ENCODE measurements around the gene ANGPTL2. TPM values are rescaled to one million over a fixed set of nuclear protein-coding genes. Genes with fewer than 3 reads are reported as not detected.

The ANGPTL2 gene
- total RNA-seq, 1 experiment from 2014 or later, result 15.8 TPM

DNA sequence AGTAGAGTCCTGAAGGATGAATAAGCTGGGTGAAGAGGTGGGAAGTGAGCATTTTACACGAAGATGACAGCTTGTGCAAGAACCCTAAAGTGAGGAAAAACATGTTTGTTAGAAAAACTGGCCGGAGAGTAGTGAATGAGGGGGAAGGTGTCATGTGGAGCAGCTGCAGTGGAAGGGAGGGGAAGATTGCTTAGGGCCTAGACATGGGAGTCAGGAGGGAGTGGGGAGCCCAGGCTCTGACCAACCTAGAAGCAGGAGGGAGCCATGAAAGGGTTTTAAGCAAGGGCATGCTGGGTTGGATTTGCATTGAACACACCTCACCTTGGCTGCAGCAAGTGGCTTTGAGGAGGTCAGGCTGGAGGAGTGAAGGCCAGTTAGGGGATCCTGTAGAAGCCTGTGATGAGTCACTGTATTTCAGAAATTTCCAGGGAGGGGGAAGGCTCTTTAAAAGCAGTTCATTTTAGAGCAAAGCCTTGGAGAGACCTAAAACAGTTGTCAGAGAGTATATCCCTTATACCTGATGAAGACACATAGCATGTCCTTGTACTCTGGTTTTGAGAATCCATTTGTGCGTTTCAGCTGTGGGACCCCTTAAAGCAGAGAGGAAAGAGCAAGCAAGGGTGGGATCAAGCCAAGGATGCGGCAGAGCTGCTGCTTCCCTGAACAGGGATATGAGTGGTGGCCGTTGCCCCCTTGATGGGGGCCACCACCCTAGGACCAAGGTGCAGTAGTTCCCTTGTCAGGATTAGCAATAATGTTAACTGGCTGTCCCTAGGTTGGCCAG is 45.4 kb downstream of the ANGPTL2 start:
- DNase-seq (ENCODE audit: low read depth), result peak; percentile 19

DNA sequence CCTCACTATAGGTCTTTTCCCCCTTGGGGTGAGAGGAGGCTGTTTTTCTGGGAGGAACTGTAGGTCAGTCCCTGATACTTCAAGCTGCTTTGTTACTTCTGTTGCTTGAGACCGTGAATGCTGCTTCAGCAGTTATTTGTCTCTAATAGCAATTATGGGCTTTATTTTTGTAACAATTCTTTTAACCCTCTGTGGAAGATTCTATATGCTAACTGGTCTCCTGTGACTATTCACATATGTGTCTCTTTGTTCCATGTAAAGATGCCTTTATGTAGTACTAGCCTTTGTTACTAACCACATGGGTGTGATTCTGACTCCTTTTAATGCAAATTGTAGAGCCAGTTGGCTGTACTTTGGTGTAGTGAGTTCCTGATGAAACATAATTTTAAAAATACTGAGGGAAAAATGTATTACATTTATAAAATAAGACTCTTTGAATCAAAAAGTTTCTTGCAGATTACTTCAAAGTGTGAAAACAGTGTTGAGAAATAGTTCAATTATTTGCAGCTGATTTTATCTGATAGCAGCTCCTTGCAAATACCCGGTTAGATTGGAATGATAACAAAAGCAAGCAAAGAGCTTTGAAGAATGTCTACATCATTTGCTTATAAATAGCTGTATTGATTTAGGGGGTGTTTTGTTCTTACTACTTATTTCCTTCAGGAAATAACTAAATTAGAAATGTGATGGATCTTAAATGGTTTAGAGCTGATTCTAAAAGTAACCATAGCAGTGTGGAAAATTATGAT is 46.6 kb downstream of the ANGPTL2 start:
- DNase-seq (ENCODE audit: low read depth), result no peak

DNA sequence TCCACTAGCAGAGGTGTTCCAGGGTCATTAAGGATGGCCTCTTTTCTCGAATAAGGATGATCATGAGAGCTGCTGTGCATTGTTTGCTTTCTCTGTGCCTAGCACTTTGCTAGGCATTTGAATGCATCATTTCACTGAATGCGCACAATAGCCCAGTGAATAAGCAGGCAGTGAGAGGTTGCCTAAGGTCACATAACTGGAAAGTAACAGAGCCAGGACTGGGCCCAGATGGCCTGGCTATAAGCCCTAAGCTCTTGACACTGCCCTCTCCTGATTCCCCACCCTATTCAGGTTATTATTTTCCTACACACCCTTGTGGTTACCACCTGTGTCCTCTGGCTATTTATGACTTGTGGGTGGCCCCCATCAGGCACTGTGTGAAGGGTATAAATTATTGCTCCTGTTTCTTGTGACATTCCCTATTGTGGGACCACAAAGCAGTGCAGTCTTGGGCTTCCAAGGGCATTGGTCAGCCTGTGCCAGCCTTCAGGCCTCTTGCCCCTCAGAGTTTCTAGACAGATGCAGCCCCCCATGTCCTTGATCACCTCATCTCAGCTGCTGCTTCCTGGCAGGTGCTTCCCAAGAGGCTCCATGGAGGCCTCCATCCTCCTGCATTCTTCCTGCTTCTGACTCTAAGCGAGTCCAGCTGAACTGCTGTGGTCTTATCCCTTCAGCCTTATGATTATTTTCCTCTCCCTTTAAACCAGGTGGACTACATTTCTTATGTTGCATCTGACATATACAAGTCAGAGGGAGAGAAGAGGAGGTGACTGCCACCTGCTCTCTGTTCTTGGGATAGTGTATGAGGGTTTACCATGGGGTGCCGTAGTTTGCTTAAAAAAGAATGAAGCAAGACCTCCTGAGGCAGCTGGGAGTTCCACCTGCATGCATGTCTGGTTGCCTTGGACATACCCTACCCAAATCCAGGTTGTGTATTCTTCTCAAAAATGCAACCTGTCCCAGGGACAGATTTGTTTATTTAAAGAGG is 47.6 kb downstream of the ANGPTL2 start:
- no peak for DNase-seq (ENCODE audit: low read depth)

DNA sequence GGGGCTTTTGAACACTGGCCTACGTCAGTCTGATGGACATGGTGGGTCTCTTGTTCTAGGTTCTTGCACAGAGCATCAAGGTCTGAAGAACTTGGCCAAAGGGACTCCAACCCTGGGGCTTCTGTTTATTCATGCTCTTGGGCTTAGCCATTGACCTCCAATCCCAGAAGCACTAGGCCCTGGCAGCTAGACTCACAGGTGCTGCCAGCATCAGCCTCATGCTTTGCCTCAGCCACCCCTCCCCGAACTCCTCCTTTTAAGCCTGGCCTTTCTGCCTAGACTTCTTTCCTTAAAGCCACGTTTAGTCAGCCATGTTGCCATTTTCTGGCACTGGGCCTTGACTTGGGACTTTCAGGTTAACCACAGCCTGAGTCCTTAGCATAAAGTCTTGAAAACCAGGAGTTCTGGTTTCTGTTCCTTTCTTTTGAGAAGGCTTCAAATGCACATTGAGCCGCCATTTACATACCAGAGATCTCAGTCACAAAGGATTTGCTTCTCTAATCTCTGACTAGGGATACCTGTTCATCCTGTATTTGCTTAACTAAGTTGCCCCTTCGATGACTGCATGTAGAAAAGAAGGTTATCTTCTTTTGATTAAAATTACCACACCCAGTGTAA is 54.7 kb downstream of the ANGPTL2 start:
- peak; percentile 35 for DNase-seq (ENCODE audit: low read depth)

DNA sequence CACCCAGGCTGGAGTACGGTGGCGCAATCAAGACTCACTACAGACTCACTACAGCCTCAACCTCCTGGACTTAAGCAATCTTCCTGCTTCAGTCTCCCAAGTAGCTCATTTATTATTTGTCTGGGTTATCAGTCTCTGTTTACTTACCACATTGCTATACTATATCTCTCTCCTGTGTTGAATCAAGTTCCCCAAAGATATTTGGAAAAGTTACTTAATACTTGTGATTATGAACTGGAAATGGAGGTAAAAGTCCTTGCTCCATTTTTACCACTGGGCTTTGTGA is 55.6 kb downstream of the ANGPTL2 start:
- DNase-seq (ENCODE audit: low read depth), result no peak

DNA sequence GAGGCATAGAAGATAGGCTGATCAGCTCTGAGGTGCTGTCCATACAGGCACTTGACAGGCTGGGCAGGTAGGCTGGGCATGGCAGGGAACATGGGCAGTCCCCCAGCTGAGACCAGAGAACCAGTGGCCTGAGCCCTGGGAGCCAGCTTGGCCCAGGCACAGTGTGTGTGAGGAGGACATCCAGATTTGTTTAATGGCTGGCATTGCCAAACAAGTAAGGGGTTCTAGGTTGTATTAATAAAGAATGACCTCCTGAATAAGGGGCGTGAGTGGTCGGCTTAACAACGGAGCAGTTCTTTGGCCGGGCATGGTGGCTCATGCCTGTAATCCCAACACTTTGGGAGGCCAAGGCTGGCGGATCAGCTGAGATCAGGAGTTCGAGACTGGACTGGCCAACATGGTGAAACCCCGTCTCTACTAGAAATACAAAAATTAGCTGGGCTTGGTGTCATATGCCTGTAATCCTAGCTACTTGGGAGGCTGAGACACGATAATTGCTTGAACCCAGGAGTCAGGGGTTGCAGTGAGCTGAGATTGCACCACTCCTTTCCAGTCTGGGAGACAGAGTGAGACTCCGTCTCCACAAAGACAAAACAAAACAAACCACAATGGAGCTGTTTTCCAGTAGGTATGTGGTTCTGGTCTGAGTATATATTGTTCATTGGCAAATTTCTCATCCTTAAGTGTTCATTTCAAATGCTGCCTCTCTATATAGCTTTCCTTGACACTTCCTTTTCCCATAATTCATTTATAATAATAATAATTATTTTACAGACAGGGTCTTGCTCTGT is 56.2 kb downstream of the ANGPTL2 start:
- DNase-seq (ENCODE audit: low read depth), result no peak

DNA sequence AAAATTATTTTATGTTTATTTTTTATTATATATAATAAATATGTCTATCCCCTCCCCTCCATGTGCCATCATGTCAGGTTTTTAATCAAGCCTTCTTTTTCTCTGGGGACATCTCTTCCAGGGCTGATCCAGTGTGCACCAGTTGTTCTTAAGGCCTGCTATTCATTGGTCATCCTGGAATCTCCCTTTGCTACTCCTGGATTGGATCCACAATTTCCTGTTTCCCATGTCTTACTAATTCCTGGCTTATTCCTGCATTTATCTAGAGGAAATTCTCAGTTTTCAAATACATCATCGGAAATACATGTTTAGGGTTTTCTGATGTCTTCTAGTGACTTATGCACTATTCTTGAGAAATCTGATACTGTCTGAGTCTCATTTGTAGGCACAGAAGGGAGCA is 56.8 kb downstream of the ANGPTL2 start:
- peak; percentile 26 for DNase-seq (ENCODE audit: low read depth)

DNA sequence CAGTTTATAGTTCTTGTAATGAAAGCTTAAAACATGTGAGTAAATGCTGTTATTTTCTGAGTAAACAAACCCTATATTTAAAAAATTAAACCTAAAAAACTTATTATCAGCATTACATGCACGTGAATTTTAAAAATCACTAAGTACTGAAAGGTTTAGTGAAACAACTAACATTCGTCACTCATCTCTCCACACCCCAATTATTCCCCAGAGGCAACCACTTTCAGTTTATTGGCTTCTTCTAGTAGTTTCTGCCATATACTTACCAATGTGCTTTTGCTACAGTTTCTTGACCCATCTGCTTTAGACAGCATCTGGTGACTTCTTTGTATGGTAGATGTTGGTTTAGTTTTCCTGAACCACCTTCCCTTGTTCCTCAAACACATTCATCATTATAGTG is 58.1 kb downstream of the ANGPTL2 start:
- DNase-seq (ENCODE audit: low read depth), result no peak

DNA sequence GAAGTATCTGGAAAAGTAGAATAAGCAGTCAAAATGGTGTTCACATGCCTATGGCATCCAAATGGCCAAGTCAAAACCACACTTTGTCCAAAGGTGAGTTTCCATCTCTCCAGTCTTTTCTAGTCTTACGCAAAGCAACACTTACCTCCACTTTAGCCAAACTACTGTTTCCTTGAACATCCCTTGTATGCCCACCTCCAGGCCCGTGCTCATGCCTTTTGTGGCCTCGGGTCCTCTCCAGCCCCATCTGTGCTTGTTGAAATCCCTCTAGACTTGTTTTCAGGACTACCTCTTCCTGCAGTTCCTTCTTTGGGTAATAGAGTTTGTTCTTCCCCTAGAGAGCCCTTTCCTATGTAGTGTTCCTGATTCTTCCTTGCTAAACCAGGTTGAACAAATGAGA is 61.0 kb downstream of the ANGPTL2 start:
- DNase-seq (ENCODE audit: low read depth), result no peak

DNA sequence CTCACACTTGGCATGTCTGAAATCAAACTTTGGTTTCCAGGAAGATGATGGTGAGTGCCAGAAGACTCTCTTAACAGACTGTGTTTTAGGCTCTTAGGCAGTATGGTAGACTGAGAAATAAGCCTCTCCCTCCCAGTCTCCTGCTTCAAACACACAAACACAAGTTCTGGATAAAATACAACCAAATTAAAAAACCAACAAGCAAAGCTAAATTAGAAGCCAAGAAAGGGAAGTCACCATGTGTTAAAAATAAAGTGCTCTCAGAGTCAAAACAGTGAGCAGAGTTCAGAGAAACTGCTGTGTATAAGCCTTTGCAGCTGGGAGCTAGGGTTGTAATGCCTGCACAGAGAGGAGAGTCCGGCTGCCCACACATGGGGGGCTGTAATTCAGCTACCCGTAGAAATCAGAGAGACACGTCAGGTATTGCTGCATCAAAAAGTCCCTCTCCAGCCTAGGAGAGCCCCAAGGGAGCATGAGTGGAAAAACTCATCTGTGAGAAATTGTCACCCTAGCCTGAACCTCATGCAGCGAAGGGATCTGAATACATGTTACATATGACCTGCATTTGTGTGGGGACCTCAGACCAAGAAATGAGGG is 62.6 kb downstream of the ANGPTL2 start:
- no peak for DNase-seq (ENCODE audit: low read depth)

DNA sequence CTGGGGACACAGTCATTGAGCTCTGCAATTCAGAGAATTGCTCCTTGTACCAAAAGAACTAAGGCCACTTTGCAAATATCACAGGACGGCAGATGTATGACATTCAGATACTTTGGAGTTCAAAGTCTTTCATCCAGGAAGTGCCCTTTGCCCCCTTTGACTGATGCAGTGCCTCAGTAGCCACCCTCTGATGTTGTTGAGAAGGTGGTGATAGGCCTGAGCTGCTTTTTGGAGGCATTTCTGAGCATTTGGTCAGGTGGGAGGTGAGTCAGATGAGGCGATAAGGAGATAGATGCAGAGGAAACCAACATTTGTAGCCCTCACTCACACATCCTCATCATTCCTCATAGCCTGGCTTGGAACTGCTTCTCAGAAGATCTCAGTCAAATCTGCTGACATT is 63.4 kb downstream of the ANGPTL2 start:
- no peak for DNase-seq (ENCODE audit: low read depth)

DNA sequence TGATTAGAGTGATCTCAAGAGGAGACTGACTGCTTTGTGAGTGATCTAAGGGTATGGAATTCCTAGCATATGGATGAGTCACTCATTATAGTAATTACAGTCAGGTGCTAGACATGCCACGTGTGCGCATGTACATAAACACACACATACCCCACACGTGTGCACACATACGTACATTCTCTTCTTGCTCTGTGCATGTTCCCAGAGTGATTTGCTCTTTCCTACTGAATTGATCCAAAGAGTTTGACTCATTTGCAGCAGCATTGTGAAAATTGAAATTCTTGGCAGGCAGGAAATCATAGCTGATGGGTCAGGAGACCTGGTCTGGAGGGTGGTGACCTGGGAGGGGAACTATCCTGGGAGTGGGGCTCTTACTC is 63.8 kb downstream of the ANGPTL2 start:
- no peak for DNase-seq (ENCODE audit: low read depth)

DNA sequence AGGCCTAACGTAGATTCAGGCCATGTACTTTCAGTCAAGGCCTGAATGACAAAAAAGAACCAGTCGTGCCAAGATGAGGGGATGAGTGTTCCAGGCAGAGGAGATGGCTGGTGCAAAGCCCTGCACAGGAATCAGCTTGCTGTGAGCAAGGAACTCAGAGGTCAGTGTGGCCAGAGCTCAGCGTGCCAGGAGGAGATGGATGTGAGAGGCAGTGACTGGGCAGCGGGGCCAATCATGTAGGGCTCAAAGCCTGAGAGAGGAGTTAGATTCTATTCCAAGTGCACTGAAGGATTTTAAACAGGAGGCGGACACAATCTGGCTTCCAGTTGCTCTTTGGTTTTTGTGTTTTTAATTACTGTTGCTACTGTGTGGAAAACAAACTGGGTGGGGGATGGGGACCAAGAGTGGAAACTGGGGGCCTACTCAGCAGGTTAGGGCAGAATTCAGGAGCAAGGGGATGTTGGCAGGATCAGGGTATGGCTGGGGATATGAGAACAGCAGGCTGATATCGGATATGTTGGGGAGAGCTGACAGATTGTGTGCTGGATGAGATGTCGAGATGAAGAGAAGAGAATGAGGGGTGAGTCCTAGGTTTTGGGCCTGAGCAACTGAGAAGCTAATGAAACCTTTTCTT is 64.3 kb downstream of the ANGPTL2 start:
- DNase-seq (ENCODE audit: low read depth), result no peak

DNA sequence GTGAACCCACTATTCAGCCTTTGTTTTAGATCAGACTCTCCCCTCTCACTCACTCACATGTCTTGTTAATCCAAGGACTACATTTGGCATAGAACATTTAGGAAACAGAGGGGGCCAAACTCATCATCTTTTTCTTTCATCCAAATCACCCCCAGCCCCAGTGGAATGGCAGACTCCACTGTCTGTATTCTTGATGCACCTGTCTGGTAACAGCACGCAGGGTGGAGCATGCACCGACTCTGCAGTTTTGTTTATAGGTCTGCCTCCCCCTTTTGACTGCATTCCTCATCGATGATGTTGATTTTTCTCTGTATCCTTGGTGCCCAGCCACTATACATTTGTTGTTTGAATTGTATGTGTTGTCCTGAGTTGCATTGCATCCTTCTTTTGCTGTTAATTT is 66.0 kb downstream of the ANGPTL2 start:
- no peak for DNase-seq (ENCODE audit: low read depth)

DNA sequence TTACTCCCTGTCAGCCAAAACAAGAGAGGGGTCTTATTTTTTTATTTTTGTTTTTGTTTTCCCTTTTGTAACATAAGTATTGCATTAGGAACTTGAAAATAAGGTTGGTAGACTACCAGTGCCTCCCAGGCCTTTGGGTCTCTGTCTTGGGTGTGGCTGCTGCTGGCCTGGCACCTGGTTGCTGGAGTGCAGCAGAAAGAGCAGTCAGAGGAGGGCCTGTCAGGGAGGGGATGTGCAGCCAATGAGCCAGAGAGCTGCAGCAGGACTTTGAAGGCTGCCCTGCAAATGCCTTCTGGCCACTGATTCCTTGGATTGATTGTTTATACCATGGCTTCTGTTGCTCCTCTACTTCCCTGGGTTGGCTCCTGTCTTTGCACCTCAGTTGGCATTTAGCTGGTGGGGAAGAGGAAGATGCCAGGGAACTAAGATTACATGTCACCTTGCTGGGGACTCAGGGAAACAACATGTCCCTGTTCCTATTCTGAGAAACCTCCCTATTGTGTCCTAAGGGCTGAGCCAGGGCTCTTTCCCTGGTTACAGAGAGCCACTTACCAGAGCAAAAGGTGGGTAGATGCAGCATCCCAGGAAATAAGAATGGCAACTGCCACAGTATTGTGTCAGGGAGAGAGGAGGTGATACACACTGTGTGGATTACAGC is 66.6 kb downstream of the ANGPTL2 start:
- no peak for DNase-seq (ENCODE audit: low read depth)

DNA sequence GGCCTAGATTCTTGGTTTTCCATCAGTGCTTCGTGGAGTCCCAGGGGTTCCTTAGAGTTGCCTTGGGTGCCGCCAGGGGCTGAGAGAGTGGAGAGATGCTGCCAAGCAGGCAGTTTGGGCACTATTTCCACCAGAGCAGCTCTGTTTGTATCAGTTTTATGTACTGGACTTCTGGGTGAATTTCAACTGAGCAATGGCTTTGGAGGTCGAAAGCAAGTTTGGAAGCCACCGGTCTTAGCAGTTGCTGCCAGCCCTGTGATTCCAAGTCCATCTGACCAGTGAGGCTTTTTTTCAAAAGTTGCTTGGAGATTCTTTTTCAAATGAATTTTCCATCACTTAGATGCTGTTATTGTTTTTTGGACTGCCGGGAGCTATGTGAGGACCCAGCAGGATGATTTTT is 68.5 kb downstream of the ANGPTL2 start:
- DNase-seq (ENCODE audit: low read depth), result no peak

DNA sequence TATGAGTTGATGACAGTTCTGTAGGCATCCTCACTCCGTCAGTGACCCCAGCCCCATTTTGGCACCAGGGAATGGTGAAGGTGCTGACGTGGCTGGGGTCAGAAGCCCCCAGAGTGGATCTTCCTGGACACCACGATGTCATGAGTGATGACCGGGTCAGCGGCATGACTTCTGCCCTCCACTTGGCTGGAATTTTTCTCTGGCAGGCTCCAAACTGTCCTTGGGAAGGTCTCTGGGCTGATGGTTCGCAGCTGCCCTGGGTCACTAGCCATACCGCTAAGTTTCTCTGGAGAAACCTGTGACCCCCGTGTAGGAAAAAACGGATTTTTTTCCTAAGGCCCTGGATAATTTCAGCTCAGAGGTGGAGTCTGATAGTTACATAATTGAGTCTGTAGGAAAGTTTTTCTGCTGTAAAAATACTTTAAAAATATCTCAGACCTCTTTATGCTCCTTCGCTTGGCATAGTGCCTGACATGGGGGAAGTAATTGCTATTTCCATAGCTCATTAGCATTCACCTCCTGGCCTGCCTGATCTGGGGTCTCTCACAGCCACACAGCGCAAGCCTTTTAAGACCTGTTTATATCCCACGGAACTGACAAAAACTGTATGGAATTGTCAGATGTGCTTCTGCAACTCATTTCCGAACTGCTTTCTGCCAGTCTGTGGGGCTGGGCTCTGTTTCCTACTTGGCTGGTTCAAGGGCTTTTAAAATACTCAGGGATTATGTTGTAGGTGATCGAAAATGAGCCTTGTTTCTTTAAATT is 69.2 kb downstream of the ANGPTL2 start:
- DNase-seq (ENCODE audit: low read depth), result no peak

DNA sequence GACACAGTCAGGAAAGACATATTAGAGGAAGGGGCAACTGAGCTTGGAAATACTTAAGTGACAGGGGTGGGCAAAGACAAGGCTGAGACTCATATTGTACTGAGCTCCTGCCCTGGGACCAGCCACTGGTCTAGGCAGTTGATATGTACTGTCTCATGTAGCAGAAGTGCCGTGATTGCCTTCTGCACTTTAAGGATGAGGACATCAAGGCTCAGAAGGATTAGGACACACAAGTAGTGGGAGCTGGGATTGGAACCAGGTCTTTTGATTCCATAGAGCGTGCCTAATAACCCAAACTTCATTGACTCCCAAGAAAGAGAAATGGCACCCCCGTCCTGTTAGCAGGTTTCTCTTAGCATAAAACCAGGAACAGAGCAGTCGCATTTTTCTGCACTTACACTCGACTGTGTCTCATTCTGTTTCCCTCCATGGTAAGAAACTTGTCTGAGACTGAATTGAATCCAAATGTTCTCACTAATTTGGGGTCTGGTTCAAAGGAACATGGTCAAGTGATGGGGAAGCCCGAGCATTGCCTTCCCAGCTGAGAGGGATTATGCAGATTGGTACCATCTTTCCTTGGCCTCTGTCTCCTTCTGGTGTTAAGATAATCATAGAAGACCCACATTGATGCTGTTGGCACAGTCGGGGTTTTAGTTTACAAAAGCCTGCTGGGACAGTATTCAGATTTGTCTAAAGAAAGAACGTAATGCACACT is 70.4 kb downstream of the ANGPTL2 start:
- DNase-seq (ENCODE audit: low read depth), result no peak
